B cell (primary cell): ENCODE results near the gene TEX51. TPM values are rescaled to one million over a fixed set of nuclear protein-coding genes. Genes with fewer than 3 reads are reported as not detected.

Source experiments
- ATAC-seq: fragments of 200-7000 bp; cut with Tn5 transposase; one replicate; pipeline ENCODE4 v1.10.0; 2021; ENCODE audit warnings: low read depth, mild to moderate bottlenecking, moderate number of reproducible peaks, moderate library complexity
- CTCF ChIA-PET: fragments of 350-600 bp; sonication (Branson Sonifier 250); formaldehyde crosslinking; loops from one replicate; lab custom pipeline; 2021; ENCODE audit warnings: antibody characterized with exemption, inconsistent platforms; lab: Charles Lee
- POLR2A ChIA-PET: fragments of 350-600 bp; sonication (Branson Sonifier 250); formaldehyde crosslinking; loops from one replicate; lab custom pipeline; 2021; ENCODE audit warnings: antibody characterized with exemption; lab: Charles Lee
- DNase-seq: peaks from one replicate; pipeline ENCODE4 v3.0.0; 2013
- H2AFZ ChIP-seq: 2 replicates; pipeline ENCODE4 v1.6.1; 2012; ENCODE audit warnings: mild to moderate bottlenecking, low read depth, low read length; ENCODE audit not compliant: insufficient read depth, poor library complexity, severe bottlenecking
- H3K27ac ChIP-seq, 2 donors: 1 replicate in 1 of 2; 2 replicates in 1 of 2; pipeline ENCODE4 v1.5.1; 2012 to 2013; ENCODE audit warnings: low read length in 2 of 2, mild to moderate bottlenecking in 2 of 2, moderate library complexity in 1 of 2
- H3K27me3 ChIP-seq, 4 experiments: fragments of 200-600 bp in 1 of 4; sonication (generic) in 1 of 4; replicated peaks in 1 of 4; 1 replicate in 2 of 4; 2 replicates in 2 of 4; pipeline versions ENCODE4 v1.6.1 to v1.7.0; 2013 to 2016; ENCODE audit warnings: low read length in 3 of 4, mild to moderate bottlenecking in 2 of 4, mixed read lengths in 1 of 4, moderate library complexity in 1 of 4; ENCODE audit not compliant: insufficient read depth in 4 of 4, control insufficient read depth in 3 of 4; ENCODE audit errors: control extremely low read depth in 1 of 4
- H3K36me3 ChIP-seq, 2 experiments: replicated peaks in 1 of 2; 1 replicate in 1 of 2; 2 replicates in 1 of 2; pipeline versions ENCODE4 v1.6.1 to v1.7.1; 2013; ENCODE audit warnings: low read length in 1 of 2; ENCODE audit not compliant: insufficient read depth in 2 of 2, control insufficient read depth in 1 of 2; ENCODE audit errors: control extremely low read depth in 1 of 2, extremely low read depth in 1 of 2
- H3K4me1 ChIP-seq, 2 donors: fragments of 200-600 bp in 1 of 2; sonication (generic) in 1 of 2; 1 replicate in 1 of 2; 2 replicates in 1 of 2; pipeline versions ENCODE4 v1.5.1 to v1.6.1; 2013 to 2017; ENCODE audit warnings: low read length in 2 of 2; ENCODE audit not compliant: control insufficient read depth in 2 of 2, insufficient read depth in 2 of 2
- H3K4me2 ChIP-seq: replicated peaks from 2 replicates; pipeline ENCODE3; 2012; ENCODE audit warnings: mild to moderate bottlenecking, low read depth, low read length; ENCODE audit not compliant: poor library complexity, severe bottlenecking
- H3K4me3 ChIP-seq, 5 experiments: fragments of 200-600 bp in 1 of 5; sonication (generic) in 1 of 5; 1 replicate in 3 of 5; 2 replicates in 2 of 5; pipeline versions ENCODE4 v1.5.1 to v1.7.0; 2011 to 2016; ENCODE audit warnings: low read length in 4 of 5, mild to moderate bottlenecking in 4 of 5, low read depth in 2 of 5, control low read depth in 1 of 5, moderate library complexity in 1 of 5; ENCODE audit not compliant: insufficient read depth in 1 of 5; ENCODE audit errors: control extremely low read depth in 1 of 5, extremely low read depth in 1 of 5
- H3K79me2 ChIP-seq: fragments of 200-600 bp; sonication (generic); one replicate; pipeline ENCODE4 v1.6.0; 2016; ENCODE audit warnings: low read length; ENCODE audit not compliant: control insufficient read depth, insufficient read depth
- H3K9ac ChIP-seq: fragments of 200-600 bp; sonication (generic); 2 replicates; pipeline ENCODE4 v1.6.1; 2017; ENCODE audit warnings: mild to moderate bottlenecking, low read length, moderate library complexity
- H3K9me3 ChIP-seq, 3 donors: one replicate each; pipeline versions ENCODE4 v1.6.1 to v1.7.1; 2013; ENCODE audit warnings: low read length in 2 of 3; ENCODE audit not compliant: control insufficient read depth in 2 of 3, insufficient read depth in 1 of 3; ENCODE audit errors: control extremely low read depth in 1 of 3
- H4K20me1 ChIP-seq: 2 replicates; pipeline ENCODE4 v1.6.0; 2012; ENCODE audit warnings: mild to moderate bottlenecking, low read length; ENCODE audit not compliant: insufficient read depth, control insufficient read depth, poor library complexity, severe bottlenecking
- H3K27ac Mint-ChIP-seq: one replicate; pipeline ENCODE4 v1.8.0; 2021; ENCODE audit warnings: mixed read lengths
- H3K27me3 Mint-ChIP-seq: one replicate; pipeline ENCODE4 v1.8.0; 2021; ENCODE audit warnings: mixed read lengths
- H3K4me1 Mint-ChIP-seq: one replicate; pipeline ENCODE4 v1.8.0; 2021; ENCODE audit warnings: mixed read lengths
- H3K4me3 Mint-ChIP-seq: one replicate; pipeline ENCODE4 v1.8.0; 2021; ENCODE audit warnings: mixed read lengths
- H3K9me3 Mint-ChIP-seq: one replicate; pipeline ENCODE4 v1.8.0; 2022; ENCODE audit warnings: mixed read lengths; ENCODE audit not compliant: insufficient read depth
- CTCF ChIP-seq: fragments of 200-600 bp; IDR thresholded peaks from one replicate; pipeline ENCODE4 v1.8.0; 2022; ENCODE audit warnings: antibody characterized with exemption, mild to moderate bottlenecking
- EZH2 ChIP-seq: IDR thresholded peaks from 2 replicates; pipeline ENCODE4 v1.6.1; 2012; ENCODE audit warnings: borderline replicate concordance, low read depth, mild to moderate bottlenecking, moderate library complexity, low read length; ENCODE audit not compliant: insufficient read depth, poor library complexity, severe bottlenecking
- WGBS: methylation state at CpG from one replicate; pipeline ENCODE4 v1.1.5; 2013; ENCODE audit warnings: missing lambda C conversion rate; ENCODE audit not compliant: insufficient coverage; 5-methylcytosine and 5-hydroxymethylcytosine counted together
- intact Hi-C: fragments of 100-400 bp; cut with micrococcal nuclease; formaldehyde crosslinking; loops from one replicate; pipeline ENCODE4 v1.10.0; 2022
- polyA plus RNA-seq: library from polyadenylated mRNA; depleted of rRNA; stranded (reverse); fragments of >200 nt; gene quantifications from 2 replicates; pipeline ENCODE4 v1.2.3, GENCODE V29; 2012
- total RNA-seq, 2 donors: library from RNA; stranded (reverse); fragments of 120-200 nt in 1 of 2; gene quantifications; 1 replicate in 1 of 2; 2 replicates in 1 of 2; pipeline versions ENCODE4 v1.2.3 to v1.2.4, GENCODE V29; 2013 to 2022

Gene TEX51
- total and polyA plus RNA-seq, 2 donors (not counting 1 experiment from before 2014, with no cell fraction given): not detected

- ChIA-PET CTCF (no interaction called here), POLR2A (no interaction called here)
- Histone ChIP-seq H3K27me3 (peaks cover 0 to 21% (median 0%) of the 10 kb centered on the region in 4 experiments), H4K20me1 (no peaks in the 10 kb centered on the region), H3K9me3 (peaks cover 0 to 3% (median 0%) of the 10 kb centered on the region in 3 donors), H3K27ac (no peak overlapping the region), H3K79me2 (no peaks in the 10 kb centered on the region), H3K9ac (no peak overlapping the region), H2AFZ (no peak overlapping the region), H3K36me3 (no peaks in the 10 kb centered on the region), H3K4me1 (peaks cover 3 to 8% of the 10 kb centered on the region in 2 donors), H3K4me2 (no peak overlapping the region), H3K4me3 (no peak overlapping the region)
- TF ChIP-seq CTCF (no peak), EZH2 (no peak)
- no peak overlapping the region for H3K4me3 Mint-ChIP-seq
- H3K9me3 Mint-ChIP-seq: no peaks in the 10 kb centered on the region
- intact Hi-C loops: no loop called here
- H3K4me1 Mint-ChIP-seq: peaks cover 5% of the 10 kb centered on the region
- 86% methylated on average over 9 of the region's 9 CpGs for whole genome bisulfite sequencing
- peaks cover 10% of the 10 kb centered on the region for H3K27me3 Mint-ChIP-seq
- no peak for ATAC-seq
- H3K27ac Mint-ChIP-seq: no peak overlapping the region
- no peak for DNase-seq
These were observed 9.6 kb upstream of the TEX51 start for GRCh38 chr2:126889071-126889470.

GRCh38 chr2:126889496-126890135 is 9.1 kb upstream of the TEX51 start:
- H4K20me1 ChIP-seq: no peaks in the 10 kb centered on the region
- H3K4me1 Mint-ChIP-seq: peaks cover 5% of the 10 kb centered on the region
- no peak for TF ChIP-seq CTCF
- TF ChIP-seq EZH2: no peak
- H3K27ac ChIP-seq: no peak overlapping the region
- CTCF ChIA-PET: no interaction called here
- ATAC-seq: no peak
- H2AFZ ChIP-seq: no peak overlapping the region
- H3K4me3 ChIP-seq: no peak overlapping the region
- POLR2A ChIA-PET: no interaction called here
- intact Hi-C loops: no loop called here
- no peak overlapping the region for H3K9ac ChIP-seq
- no peaks in the 10 kb centered on the region for H3K36me3 ChIP-seq
- no peak overlapping the region for H3K4me3 Mint-ChIP-seq
- H3K9me3 ChIP-seq: peaks cover 0 to 3% (median 0%) of the 10 kb centered on the region in 3 donors
- H3K4me2 ChIP-seq: no peak overlapping the region
- no peak for DNase-seq
- H3K9me3 Mint-ChIP-seq: no peaks in the 10 kb centered on the region
- peaks cover 3 to 8% of the 10 kb centered on the region in 2 donors for H3K4me1 ChIP-seq
- H3K27me3 ChIP-seq: peaks cover 0 to 21% (median 0%) of the 10 kb centered on the region in 4 experiments
- H3K79me2 ChIP-seq: no peaks in the 10 kb centered on the region
- H3K27me3 Mint-ChIP-seq: peaks cover 10% of the 10 kb centered on the region
- 75% methylated on average over 4 of the region's 8 CpGs for WGBS
- no peak overlapping the region for H3K27ac Mint-ChIP-seq
